ENCODE results near the gene DISP3. TPM values are rescaled to one million over a fixed set of nuclear protein-coding genes. Genes with fewer than 3 reads are reported as not detected.

The DISP3 gene
- total and polyA plus RNA-seq, 7 donors, result under 0.01 to 0.28 (median 0.16) TPM; not detected in 4

GRCh38 chr1:11525516-11525915 is 46.6 kb downstream of the DISP3 start:
- no peaks in the 10 kb centered on the region for H3K4me1 ChIP-seq
- H3K27ac ChIP-seq, result no peak overlapping the region
- no peaks in the 10 kb centered on the region for H3K9me3 ChIP-seq
- intact Hi-C loops (cut with DNase I), result no loop called here
- no peak overlapping the region for H3K4me3 ChIP-seq
- H3K27me3 ChIP-seq, result no peaks in the 10 kb centered on the region
- no peaks in the 10 kb centered on the region for H3K36me3 ChIP-seq
- no peak for TF ChIP-seq POLR2AphosphoS5 (IDR thresholded peaks at IDR 0.05)
- no peak for TF ChIP-seq POLR2A (IDR thresholded peaks at IDR 0.05)
- no peak for TF ChIP-seq EP300 (IDR thresholded peaks at IDR 0.05)
- TF ChIP-seq CTCF (IDR thresholded peaks at IDR 0.05), result no peak
- peak; percentile 25 for DNase-seq
- WGBS, 2 donors, result 69 to 79% methylated on average over 7 of the region's 7 CpGs

- no peak overlapping the region for H3K4me3 ChIP-seq
- H3K4me1 ChIP-seq, result no peaks in the 10 kb centered on the region
- H3K27ac ChIP-seq, result no peak overlapping the region
- intact Hi-C loops (cut with DNase I), result no loop called here
- no peaks in the 10 kb centered on the region for H3K9me3 ChIP-seq
- no peak for TF ChIP-seq CTCF (IDR thresholded peaks at IDR 0.05)
- no peak for TF ChIP-seq EP300 (IDR thresholded peaks at IDR 0.05)
- no peak for TF ChIP-seq POLR2A (IDR thresholded peaks at IDR 0.05)
- no peak for TF ChIP-seq POLR2AphosphoS5 (IDR thresholded peaks at IDR 0.05)
- no peaks in the 10 kb centered on the region for H3K27me3 ChIP-seq
- no peaks in the 10 kb centered on the region for H3K36me3 ChIP-seq
- WGBS, 2 donors, result 76 to 85% methylated on average over 26 of the region's 26 CpGs
- DNase-seq, result peak; percentile 52
These were observed 47.3 kb downstream of the DISP3 start for GRCh38 chr1:11526071-11526895.

GRCh38 chr1:11527541-11528452 is 48.8 kb downstream of the DISP3 start:
- Histone ChIP-seq H3K36me3 (no peaks in the 10 kb centered on the region), H3K4me1 (no peaks in the 10 kb centered on the region), H3K27ac (no peak overlapping the region), H3K27me3 (peaks cover 0 to 3% (median 0%) of the 10 kb centered on the region in 3 donors), H3K9me3 (no peaks in the 10 kb centered on the region), H3K4me3 (no peak overlapping the region)
- intact Hi-C loops (cut with DNase I), result no loop called here
- DNase-seq, result peak; percentile 39
- TF ChIP-seq EP300 (IDR thresholded peaks at IDR 0.05) (no peak), CTCF (IDR thresholded peaks at IDR 0.05) (no peak), POLR2AphosphoS5 (IDR thresholded peaks at IDR 0.05) (no peak), POLR2A (IDR thresholded peaks at IDR 0.05) (no peak)
- 86 to 92% methylated on average over 13 of the region's 13 CpGs for WGBS, 2 donors

GRCh38 chr1:11528611-11529261 is 49.8 kb downstream of the DISP3 start:
- H3K4me3 ChIP-seq, result no peak overlapping the region
- H3K36me3 ChIP-seq, result no peaks in the 10 kb centered on the region
- H3K4me1 ChIP-seq, result no peaks in the 10 kb centered on the region
- 78 to 85% methylated on average over 13 of the region's 13 CpGs for WGBS, 2 donors
- TF ChIP-seq POLR2AphosphoS5 (IDR thresholded peaks at IDR 0.05), result no peak
- no peak for TF ChIP-seq CTCF (IDR thresholded peaks at IDR 0.05)
- no peak for TF ChIP-seq EP300 (IDR thresholded peaks at IDR 0.05)
- TF ChIP-seq POLR2A (IDR thresholded peaks at IDR 0.05), result no peak
- intact Hi-C loops (cut with DNase I), result no loop called here
- no peaks in the 10 kb centered on the region for H3K9me3 ChIP-seq
- no peak for DNase-seq
- peaks cover 0 to 3% (median 0%) of the 10 kb centered on the region in 3 donors for H3K27me3 ChIP-seq
- H3K27ac ChIP-seq, result no peak overlapping the region
